Neutrophil (primary cell): ENCODE measurements around the gene DNLZ.

Experiments used
- H3K27ac ChIP-seq: fragments of 200-600 bp; sonication (generic); 2 replicates; pipeline ENCODE4 v1.5.1; 2016; ENCODE audit warnings: mild to moderate bottlenecking, moderate library complexity
- H3K27me3 ChIP-seq: fragments of 200-600 bp; sonication (generic); 2 replicates; pipeline ENCODE4 v1.6.0; 2016; ENCODE audit warnings: mild to moderate bottlenecking
- H3K36me3 ChIP-seq: fragments of 200-600 bp; sonication (generic); 2 replicates; pipeline ENCODE4 v1.5.1; 2017
- H3K4me1 ChIP-seq, 2 experiments: fragments of 200-600 bp in 1 of 2; sonication (generic) in 1 of 2; 1 replicate in 1 of 2; 2 replicates in 1 of 2; pipeline versions ENCODE4 v1.5.1 to v1.6.1; 2013 to 2016; ENCODE audit warnings: low read depth in 1 of 2, low read length in 1 of 2, mild to moderate bottlenecking in 1 of 2, moderate library complexity in 1 of 2; ENCODE audit not compliant: control insufficient read depth in 1 of 2, insufficient read depth in 1 of 2
- H3K4me3 ChIP-seq, 2 experiments: fragments of 200-600 bp in 1 of 2; sonication (generic) in 1 of 2; 1 replicate in 1 of 2; 2 replicates in 1 of 2; pipeline ENCODE4 v1.5.1; 2013 to 2016; ENCODE audit warnings: low read depth in 1 of 2, low read length in 1 of 2, mild to moderate bottlenecking in 1 of 2, moderate library complexity in 1 of 2
- H3K9me3 ChIP-seq: fragments of 200-600 bp; sonication (generic); 2 replicates; pipeline ENCODE4 v1.5.1; 2016
- TF ChIP-seq, protein P1 (sequence below): fragments of 200-600 bp; sonication (generic); IDR thresholded peaks from 2 replicates; pipeline ENCODE4 v1.5.1; 2016; ENCODE audit warnings: antibody characterized with exemption

DNLZ gene

DNA sequence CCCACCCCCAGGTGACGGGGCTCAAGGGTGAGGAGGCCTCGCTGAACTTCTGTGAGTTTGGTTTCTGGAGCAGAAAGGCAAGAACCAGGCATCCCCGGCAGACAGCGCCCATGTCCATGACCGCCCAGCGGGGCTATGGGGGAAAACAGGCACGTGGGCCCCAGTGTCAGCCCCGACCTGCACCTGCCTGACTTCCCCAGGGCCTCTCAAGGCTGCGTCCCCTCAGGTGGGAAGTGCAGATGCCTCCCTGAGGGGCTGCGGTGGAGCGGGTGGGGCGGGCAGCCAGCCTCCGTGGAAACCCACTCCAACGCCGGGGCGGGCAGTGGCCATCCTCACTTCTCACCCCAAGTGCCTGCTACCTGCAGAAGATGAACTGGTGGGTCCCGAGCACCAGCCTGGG lies 16.8 kb upstream of the DNLZ start:
- peaks cover 8 to 12% of the 10 kb centered on the region in 2 experiments for H3K4me1 ChIP-seq
- no peaks in the 10 kb centered on the region for H3K27me3 ChIP-seq
- no peaks in the 10 kb centered on the region for H3K9me3 ChIP-seq
- H3K36me3 ChIP-seq = peaks cover 71% of the 10 kb centered on the region
- no peak overlapping the region for H3K4me3 ChIP-seq
- H3K27ac ChIP-seq = no peak overlapping the region
- TF ChIP-seq, protein P1, sequence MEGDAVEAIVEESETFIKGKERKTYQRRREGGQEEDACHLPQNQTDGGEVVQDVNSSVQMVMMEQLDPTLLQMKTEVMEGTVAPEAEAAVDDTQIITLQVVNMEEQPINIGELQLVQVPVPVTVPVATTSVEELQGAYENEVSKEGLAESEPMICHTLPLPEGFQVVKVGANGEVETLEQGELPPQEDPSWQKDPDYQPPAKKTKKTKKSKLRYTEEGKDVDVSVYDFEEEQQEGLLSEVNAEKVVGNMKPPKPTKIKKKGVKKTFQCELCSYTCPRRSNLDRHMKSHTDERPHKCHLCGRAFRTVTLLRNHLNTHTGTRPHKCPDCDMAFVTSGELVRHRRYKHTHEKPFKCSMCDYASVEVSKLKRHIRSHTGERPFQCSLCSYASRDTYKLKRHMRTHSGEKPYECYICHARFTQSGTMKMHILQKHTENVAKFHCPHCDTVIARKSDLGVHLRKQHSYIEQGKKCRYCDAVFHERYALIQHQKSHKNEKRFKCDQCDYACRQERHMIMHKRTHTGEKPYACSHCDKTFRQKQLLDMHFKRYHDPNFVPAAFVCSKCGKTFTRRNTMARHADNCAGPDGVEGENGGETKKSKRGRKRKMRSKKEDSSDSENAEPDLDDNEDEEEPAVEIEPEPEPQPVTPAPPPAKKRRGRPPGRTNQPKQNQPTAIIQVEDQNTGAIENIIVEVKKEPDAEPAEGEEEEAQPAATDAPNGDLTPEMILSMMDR = no peak

DNA sequence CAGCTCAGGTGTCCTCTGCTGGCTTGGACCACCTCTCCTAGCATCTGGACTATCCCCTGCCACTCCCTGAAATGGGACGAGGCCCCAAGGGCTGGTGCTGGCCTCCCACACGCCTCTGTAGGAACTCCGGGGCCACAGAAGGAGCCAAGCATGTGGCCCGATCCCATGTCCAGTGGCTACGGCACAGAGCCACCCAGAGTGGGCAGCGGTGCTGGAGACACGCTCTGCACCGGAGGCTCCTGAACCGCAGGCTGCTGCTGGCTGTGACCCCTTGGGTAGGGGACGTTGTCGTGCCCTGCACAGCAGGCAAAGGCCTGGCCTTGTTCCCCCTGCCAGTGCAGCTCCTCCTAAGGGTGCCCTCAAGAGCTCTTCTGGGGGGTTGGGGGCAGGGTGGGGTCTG lies 16.3 kb upstream of the DNLZ start:
- Histone ChIP-seq H3K9me3 (no peaks in the 10 kb centered on the region), H3K27me3 (no peaks in the 10 kb centered on the region), H3K36me3 (peaks cover 68% of the 10 kb centered on the region), H3K4me3 (no peak overlapping the region), H3K4me1 (peaks cover 8 to 12% of the 10 kb centered on the region in 2 experiments), H3K27ac (no peak overlapping the region)
- TF ChIP-seq, protein P1 = no peak

DNA sequence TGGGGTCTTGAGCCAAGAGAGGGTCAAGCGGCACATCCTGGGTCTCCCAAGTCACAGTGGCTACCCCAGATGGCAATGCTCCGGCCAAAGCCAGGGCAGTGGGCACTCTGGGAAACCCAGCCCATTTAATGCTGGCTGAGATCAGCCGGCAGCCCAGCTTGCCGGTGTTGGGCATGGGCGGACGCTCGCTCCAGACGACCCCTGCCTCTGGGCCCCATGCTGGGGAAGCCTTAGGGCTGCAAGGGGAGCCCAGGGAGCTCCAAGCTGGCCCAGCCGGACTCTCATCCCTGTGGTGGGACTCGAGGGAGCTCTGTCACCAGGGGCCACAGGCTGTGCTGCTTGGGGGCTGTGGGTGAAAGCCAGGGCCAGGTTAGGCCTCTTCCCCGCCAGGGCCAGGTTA lies 15.9 kb upstream of the DNLZ start:
- Histone ChIP-seq H3K4me1 (peaks cover 8 to 12% of the 10 kb centered on the region in 2 experiments), H3K27me3 (no peaks in the 10 kb centered on the region), H3K4me3 (no peak overlapping the region), H3K9me3 (no peaks in the 10 kb centered on the region), H3K27ac (no peak overlapping the region), H3K36me3 (peaks cover 68% of the 10 kb centered on the region)
- TF ChIP-seq, protein P1 = no peak

DNA sequence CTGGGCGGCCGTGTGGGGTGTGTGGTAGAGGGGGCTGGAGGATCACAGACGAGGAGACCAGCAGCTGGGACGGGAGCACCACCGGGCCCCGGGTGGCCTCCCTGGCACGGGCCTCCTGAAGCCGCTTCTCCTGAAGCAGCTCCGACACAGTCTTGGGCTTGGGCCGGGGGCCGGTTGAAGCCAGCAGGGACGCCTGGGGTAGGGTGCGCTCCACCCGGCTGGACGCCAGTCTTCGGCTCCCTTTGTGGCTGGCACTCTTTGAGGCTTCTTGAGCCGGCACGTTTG lies 15.4 kb upstream of the DNLZ start:
- TF ChIP-seq, protein P1 = no peak
- no peaks in the 10 kb centered on the region for H3K27me3 ChIP-seq
- peaks cover 63% of the 10 kb centered on the region for H3K36me3 ChIP-seq
- no peak overlapping the region for H3K27ac ChIP-seq
- no peaks in the 10 kb centered on the region for H3K9me3 ChIP-seq
- H3K4me3 ChIP-seq = no peak overlapping the region
- H3K4me1 ChIP-seq = peaks cover 8 to 13% of the 10 kb centered on the region in 2 experiments

DNA sequence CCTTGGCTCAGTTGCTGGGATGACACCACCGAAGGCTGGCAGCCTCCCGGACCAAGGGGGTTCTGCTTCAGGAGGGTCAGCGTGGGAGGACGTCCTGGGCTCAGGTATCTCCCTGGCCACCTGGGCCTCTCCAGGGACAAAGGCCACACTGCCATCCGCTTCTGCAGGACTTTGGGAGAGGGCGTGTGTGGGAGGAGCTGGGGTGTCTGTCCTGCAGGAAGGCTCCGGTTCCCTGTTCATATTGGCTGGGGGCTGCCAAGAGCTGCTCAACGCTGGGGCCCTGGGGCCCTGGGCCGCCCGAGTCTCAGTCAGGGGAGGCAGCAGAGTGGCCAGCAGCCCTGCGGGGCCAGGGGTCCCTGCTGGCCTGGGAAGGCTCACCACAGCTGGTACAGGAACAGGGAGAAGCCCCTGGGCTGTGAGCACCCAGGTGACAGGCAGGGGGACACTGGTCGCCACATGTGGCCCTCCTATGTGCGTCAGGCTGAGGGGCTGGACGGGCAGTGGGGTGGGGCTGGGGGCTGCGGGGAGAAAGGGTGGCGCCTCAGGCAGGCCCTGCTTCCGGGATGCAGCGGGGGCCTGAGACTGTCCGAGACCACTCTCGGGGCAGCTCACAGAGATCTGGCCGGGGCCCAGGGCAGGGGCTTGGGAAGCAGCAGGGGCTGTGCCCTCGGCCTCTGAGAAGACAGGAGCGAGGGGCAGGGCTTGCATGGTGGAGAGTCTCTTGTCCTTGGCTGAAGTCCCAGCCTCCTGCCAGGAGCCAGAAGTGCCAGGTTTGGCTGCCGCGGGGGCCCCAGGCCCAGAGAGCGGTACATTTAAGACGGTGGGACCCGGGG lies 14.8 kb upstream of the DNLZ start:
- Histone ChIP-seq H3K36me3 (peaks cover 58% of the 10 kb centered on the region), H3K4me3 (no peak overlapping the region), H3K27me3 (no peaks in the 10 kb centered on the region), H3K27ac (no peak overlapping the region), H3K9me3 (no peaks in the 10 kb centered on the region), H3K4me1 (peaks cover 14 to 19% of the 10 kb centered on the region in 2 experiments)
- TF ChIP-seq, protein P1 = no peak
